Activated gamma-delta T cell treated with Interleukin-2 at 50 U/mL for 16 hours (primary cell): ENCODE data around the gene PDE1A.
"Not testable (repeated sequence)": the region's sequence is repeated elsewhere in the genome, so short reads cannot be mapped to it uniquely, and the experiment has no call there.

Experiments used
- DNase-seq: peaks from one replicate; pipeline ENCODE4 v3.0.0-alpha.2; 2020

PDE1A gene

DNA sequence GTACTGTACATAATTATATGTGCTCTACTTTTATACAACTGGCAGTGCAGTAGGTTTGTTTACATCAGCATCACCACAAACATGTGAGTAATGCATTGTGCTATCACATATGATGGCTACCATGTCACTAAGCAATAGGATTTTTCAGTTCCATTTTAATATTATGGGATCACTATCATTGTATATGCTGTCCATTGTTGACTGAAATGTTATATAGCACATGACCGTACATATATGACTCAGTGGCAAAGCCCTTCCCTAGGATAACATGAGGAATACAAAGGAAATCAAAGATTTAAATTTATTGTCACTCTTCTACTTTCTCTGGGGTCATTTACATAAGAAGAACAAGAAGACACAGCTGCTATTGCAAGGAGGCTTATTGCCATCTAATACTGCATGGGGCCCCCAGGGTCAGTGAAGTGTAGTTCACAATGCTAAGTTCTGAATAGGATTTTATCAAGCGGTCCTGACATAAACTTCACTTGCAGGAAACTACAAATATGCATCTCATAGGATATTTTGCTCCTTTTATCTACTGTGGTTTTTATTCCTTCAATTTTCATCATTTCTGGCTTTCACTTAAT lies 21.8 kb downstream of the PDE1A start:
- DNase-seq = no peak

DNA sequence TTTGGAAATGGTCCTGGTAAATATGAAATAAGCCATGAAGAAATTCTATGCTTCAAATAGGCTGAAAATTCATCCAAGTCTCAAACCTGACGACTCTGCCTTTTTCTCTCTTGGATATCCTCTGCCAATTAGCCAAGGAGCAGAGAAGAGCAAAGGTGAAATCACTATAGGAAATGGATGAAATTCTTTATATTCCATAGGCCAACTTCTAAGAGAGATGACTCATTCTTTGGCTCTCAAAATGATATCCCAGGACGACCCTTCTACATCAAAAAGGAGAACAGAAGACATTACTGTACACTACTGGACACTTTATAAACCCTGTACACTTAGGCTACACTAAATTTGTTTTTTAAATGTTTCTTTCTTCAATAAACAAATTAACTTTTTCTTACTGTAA lies 22.7 kb downstream of the PDE1A start:
- no peak for DNase-seq

DNA sequence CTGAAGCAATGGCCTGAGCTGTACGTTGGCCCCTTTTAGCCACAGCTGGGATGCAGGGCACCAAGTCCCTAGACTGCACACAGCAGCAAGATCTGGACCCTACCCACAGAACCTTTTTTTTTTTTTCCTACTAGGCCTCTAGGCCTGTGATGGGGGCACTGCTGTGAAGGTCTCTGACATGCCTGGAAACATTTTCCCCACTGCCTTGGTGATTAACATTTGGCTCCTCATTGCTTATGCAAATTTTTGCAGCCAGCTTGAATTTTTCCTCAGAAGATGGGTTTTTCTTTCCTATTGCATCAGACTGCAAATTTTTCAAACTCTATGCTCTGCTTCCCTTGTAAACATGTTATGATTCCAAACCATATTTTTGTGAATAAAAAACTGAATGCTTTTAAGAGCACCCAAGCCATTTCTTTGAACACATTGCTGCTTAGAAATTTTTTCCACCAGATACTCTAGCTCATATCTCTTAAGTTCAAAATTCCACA lies 33.5 kb downstream of the PDE1A start:
- DNase-seq = no peak

DNA sequence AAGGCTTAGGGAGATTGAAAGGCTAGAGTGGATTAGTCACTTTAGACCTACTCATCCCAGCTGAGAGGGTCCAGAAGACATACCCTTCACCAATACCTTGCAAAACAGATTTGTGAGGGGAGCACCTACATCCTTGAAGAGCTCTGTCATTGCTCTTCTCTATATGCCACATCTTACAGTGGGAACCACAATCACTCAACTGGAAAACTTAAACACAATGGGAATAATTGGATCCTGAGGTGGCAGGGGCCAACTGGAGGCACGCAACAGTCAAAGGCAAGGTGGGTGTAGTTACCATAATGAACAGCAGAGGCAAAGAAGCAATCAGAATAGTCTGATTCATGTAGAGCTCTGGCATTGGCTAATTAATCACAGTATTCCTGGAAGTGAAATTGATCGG lies 35.4 kb downstream of the PDE1A start:
- DNase-seq = no peak

DNA sequence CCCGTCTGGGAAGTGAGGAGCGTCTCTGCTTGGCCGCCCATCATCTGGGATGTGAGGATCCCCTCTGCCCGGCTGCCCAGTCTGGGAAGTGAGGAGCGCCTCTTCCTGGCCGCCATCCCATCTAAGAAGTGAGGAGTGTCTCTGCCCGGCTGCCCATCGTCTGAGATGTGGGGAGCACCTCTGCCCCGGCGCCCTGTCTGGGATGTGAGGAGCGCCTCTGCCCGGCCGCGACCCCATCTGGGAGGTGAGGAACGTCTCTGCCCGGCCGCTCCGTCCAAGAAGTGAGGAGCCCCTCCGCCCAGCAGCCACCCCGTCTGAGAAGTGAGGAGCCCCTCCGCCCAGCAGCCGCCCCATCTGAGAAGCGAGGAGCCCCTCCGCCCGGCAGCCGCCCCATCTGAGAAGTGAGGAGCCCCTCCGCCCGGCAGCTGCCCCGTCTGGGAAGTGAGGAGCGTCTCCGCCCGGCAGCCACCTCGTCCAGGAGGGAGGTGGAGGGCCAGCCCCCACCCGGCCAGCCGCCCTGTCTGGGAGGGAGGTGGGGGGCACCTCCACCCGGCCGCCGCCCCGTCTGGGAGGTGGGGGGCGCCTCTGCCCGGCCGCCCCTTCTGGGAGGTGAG lies 40.5 kb downstream of the PDE1A start:
- not testable (repeated sequence) for DNase-seq

DNA sequence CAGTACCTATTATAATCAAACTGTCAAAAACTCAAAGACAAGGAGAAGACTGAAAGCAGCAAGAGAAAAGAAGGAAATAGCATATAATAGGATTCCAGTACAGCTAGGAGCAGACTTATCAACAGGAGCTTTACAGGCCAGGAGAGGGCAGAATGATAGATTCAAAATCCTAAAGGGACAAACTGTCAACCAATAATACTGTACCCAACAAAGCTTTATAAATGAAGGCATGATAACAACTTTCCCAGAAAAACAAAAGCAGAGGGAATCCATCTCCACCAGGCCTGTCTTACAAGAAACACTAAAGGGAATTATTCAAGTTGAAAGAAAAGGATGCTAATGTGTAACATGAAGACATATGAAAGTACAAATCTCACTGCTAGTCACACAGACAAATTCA lies 42.0 kb downstream of the PDE1A start:
- DNase-seq = no peak

DNA sequence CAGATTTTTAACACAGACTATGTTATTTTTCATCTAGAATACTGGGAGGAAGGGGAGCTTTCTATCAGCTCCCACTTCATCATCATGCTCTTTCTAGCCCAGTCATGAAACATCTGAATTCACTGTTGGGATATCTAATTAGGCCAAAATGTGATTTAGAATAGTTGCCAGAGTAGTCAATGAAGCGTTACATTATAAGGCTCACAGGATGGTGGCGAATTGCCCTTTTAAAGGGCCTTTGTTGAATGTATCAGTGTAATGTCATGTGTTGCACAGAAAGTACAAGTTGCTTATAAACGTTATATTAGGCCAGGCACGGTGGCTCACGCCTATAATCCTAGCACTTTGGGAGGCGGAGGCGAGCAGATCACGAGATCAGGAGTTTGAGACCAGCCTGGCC lies 45.6 kb downstream of the PDE1A start:
- no peak for DNase-seq

DNA sequence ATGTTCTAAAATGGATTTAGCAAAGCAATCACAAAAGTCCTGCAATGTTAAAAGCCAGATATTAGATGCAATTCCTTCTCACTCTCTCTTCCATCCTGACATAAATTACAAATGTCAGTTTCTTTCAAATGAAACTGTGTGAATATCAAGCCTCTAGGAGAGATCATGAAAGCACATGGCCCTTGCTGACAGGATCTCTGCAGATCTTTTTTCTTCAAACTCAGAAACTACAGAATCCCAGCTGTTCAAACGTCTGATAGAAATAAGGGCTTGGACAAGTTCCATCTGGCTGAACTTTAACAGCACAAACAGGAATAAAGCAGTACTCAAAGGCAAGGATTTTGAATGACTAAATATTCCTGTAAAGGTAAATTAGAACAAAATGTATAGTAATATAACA lies 47.6 kb downstream of the PDE1A start:
- DNase-seq = no peak

DNA sequence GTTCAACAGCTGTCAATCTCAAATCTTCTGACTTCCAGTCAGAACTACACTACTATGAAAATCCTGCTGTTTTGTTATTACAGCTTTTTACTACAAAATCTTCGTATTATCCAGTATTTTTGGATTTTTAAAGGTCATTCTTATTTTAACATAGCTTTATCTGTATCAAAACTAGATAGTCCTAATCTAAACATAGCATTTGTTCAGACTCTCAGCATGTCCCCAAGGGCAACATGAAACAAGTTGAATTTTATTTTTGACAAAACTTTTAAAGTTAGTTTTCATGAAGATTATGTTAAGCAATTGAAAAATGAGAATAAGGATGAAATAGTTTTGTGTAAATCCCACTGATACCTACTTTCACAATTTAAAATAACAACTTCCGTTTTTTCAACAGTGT lies 48.1 kb downstream of the PDE1A start:
- DNase-seq = no peak

DNA sequence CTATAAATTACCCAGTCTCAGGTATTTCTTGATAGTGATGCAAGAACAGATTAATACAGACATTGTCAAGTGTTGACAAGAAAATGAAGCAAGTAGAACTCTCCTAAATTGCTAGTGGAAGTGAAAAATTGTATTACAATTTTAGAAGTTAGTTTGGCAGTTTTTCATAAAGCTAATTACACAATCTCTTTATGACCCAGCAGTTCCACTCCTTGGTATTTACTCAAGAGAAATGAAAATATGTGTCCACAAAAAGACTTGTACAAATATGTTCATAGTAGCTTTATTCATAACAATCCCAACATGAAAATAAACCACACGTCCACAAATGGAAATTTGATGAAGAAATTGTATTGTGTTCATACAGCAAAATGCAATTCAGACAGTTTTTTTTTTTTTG lies 49.4 kb downstream of the PDE1A start:
- DNase-seq = no peak

DNA sequence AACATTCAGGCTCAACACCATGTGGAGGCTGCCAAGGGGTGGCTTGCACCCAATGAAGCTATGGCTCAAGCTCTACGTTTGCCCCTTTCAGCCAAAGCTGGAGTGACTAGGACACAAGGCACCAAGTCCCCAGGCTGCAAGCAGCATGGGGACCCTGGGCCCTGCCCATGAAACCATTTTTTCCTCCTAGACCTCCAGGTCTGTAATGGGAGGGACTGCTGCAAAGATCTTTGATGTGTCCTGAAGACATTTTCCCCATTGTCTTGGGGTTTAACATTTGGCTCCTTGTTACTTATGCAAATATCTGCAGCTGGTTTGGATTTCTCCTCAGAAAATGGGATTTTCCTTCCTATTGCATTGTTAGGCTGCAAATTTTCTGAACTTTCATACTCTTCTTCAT lies 51.0 kb downstream of the PDE1A start:
- no peak for DNase-seq

DNA sequence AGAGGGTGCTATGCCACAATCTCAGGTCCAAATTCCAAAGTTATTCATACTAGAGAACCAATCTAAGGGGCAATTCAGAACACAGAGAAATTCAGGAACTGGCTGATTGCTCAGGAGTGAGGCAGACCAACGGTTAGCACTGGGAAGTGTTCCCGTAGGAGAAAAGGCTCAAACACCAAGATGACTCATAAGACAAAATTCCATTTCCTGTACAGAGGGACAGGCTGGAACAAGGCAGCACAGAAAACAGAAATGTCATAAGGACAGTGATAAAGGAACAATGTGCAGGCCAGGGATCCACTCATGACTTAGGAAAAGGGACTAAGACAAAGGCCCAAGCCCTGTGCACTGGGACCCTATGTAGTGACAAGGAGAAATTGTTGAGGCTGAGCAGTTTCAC lies 54.2 kb downstream of the PDE1A start:
- DNase-seq = no peak

DNA sequence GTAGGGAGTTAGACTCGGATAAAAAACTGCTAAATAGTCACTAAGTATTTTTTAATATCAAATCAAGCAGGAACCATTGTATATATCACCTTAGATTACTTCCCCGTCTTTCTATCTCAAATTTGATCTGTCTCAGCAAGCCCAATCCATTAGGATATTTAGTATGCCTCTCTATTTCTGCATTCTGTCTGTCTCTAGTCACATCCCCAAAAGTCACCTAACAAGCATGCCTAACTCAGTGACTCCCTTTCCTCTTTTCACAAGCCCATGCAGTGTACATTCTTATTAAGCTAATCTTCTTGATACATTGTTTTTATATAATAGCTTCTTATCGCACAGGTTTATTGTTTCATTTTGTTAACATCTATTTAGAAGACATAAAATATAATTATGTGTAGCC lies 57.8 kb downstream of the PDE1A start:
- no peak for DNase-seq

DNA sequence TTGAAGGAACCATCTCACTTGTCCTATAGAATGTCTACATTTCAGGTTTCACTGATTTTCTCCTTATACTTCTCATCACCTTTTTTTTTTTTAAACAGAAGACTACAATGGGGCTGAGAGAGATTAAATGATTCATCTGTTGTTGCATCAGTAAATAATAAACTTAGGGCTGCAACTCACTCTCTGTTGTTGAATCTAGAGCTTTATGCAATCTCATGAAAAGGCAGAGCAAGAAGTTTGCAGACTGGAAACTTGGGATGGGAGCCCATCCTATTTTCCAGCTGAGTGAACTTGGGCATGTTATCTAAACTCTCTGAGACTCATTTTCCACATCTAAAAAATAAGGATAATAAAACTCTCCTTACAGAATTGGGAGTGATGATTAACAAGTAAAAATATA lies 58.4 kb downstream of the PDE1A start:
- DNase-seq = no peak

DNA sequence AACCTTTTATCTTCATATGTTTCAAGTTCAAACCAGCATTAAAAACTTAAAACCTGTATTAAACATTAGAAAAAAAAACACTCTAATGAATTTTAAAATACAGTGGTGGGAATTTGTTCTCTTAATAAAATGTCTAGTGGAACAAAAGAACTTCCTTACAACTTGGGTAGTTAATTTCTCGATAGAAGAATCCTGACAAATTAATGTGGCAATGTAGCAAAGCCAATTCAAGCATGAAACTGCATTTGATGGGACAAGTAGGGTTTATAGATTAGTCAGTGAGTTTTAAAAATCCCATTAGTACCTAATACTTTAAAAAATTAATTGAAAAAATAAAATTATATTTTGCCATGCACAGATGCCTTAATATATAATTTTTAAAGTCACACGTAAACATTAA lies 59.4 kb downstream of the PDE1A start:
- no peak for DNase-seq

DNA sequence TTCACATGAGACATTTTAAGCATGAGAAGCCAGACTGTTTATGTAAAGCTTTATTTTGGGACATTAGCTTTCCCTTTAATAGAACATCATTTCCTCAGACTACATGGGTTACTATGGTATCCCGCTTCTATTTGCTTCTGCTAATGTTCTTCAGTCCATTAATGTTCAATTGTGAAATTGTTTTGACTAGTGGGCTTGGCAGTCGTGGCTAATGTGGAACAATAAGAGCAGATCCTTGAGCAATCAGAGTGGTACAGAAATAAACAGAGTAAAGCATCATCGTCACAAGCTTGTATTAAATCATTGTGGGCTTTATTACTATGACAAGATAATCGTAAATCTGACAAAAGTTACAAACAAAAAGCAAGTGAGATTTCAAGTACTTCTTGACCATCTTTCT lies 60.2 kb downstream of the PDE1A start:
- DNase-seq = no peak

DNA sequence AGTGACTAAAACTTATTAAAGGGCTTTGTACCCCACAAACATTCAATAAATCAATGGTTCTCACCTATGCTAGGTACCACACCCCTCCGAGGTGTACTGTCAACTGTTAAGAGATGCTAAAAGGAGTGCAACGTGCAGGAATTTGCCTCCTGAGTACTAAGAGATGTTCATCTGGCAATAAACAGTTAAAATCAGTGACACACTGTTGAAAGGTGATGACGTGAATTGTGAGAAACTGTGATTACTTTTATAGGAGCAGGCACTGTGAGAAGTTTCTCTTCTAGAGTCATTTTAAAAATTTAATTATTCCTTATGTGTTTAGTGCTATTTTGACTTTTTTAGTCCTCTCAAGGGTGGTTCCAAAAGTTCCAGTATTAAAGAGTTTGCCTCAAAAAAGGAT lies 61.0 kb downstream of the PDE1A start:
- DNase-seq = no peak

DNA sequence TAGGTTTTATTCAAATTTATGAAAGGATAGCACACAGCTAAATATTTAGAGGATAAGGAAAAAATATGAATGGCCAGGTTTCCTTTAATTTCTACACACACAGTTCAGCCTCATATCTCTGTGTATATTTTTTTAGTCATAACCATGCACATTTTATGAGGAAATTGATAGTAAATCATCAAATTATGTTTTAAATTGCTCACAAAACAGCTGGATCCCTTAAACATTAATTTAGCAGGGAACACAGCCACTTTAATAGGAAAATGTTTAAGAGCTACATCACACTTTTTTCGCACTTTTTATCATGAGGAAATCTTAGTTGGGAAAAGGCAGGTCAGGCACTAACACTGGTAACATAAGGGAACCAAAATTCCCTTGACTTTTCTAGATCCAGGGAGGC lies 65.4 kb downstream of the PDE1A start:
- DNase-seq = no peak

DNA sequence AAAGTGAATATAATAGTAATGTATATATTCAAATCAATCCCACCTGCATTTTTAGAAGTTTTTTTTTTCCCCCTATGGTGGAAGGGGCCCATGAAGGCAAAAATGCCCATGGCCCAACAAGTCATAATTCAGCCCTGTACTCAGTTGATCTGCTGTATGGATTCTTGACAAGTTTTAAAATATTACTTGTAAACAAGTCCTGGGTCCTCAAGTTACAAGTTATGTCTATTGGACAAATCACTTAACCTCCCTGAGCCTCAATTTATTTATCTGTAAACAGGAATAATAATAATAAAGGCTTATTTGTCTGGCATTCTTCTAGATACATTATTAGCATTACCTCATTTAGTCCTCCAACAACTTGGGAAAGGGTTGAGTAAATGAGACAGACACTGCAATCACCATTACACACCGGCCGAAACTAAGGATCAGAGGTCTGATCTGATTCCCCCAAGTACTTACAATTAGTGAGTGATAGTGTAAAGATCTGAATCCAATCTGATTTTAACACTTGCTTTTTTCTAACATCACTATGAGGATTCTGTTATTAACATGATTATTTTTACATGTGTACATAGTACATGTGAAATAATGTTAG lies 66.1 kb downstream of the PDE1A start:
- no peak for DNase-seq

DNA sequence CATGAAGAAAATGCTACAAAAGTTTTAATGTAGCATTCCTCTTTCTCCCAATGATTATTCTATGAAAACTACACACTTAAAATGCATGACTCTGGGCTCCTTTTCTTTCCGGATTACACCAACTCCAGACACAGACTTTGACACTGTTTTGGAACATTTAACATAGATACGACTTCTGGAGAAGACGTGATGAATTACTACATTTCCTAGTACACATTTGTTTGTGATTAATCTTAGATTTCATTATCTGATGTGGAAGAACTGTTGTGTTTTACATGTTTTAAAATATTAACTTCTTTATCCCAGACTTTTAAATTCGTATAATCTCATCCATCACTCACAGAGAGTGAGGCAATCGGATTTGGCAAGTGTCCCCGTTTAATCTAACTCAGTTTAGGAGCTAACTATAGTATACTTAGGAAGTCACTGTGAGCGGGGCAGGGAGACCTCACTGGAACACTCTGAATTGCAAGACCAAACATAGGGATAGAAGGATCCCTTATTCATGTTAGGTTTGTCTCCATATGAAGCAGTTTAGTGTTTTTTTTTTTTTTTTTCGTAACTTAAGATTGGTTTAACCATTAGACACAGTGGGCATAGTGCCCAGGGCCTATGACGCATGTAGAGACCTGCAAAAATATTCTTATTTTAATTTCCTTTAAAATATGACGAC lies 66.7 kb downstream of the PDE1A start:
- DNase-seq = no peak

DNA sequence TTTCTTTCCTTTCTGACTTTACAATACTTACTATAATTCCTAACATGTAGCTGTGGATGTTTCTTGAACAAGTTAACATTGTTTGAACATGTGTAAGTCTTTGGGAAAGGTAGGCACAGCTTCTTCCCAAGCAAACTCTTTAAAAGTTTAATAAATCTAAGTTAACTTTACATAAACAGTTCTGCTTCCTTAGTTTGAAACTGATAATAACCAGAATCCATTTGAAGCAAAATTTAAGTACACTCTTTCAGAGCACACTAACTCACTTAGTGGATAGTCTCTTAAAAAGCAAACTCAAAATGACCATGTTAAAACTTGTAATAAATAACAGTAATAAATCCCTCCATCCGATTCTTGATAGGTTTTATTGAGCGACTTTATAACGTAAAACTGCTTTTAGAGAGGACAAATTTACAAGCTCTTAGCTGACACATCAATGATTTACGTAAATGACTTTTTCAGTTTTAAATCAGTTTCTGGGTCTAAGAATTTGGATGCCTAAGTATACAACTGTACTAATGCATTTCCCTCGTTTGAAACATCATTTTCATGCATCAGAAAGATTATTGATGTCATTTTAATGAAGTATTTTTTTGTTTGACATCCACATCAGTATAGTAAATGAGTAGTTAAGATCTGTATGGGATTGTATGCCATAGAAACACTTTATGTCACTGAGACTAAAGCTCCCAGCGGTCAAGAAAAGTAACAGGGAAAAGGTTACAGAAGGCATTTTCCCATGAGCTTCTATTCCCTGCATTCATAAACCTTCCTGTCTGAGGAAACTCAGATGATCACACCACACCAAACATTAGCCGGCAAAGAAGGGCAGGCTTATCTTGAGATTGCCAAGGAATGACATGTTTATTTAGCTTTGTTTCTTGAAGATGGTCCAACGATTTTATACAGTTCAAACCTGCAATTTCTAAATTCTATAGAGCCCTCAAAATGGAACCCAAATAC lies 67.5 kb downstream of the PDE1A start:
- DNase-seq = no peak

DNA sequence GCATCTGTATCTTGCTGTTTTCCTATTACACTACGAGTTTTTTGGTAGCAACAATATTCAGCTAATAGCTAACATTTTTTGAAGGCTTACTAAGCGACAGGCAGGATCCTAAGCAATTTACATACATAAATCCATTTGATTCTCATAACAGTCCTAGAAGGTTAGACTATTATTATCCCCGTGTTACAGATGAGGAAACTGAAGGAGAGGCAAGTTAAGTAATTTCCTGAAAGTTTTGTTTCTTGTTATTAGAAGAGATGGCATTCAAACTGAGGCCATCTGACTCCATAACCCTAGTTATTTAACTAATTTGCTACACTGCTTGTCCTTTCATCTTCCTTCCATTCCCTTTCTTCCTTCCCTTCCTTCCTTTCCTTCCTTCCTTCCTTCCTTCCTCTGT lies 68.2 kb downstream of the PDE1A start:
- DNase-seq = no peak

DNA sequence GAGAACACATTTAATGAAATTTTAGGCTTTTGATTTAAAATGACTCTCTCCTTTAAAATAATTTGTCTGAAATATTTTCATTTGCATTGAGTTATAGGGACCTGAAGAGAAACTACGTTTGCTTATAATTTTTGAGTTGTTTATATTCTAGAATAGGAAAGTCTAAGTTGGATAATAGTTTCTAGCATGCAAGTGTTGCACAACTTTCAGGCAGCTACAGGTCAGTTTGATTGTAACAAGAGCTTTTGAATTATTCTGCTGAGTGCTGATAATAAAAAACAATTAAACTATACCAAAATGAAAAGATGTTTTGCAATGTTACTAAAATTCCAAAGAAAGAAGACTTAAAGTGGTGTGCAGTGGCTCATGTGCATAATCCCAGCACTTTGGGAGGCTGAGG lies 71.0 kb downstream of the PDE1A start:
- no peak for DNase-seq
